ENCODE measurements around the gene ANKRD10. TPM values are rescaled to one million over a fixed set of nuclear protein-coding genes. Genes with fewer than 3 reads are reported as not detected.
"Not testable (repeated sequence)": the region's sequence is repeated elsewhere in the genome, so short reads cannot be mapped to it uniquely, and the experiment has no call there.

ANKRD10 gene
- total RNA-seq, 1 experiment from 2014 or later, result 190 TPM

DNA sequence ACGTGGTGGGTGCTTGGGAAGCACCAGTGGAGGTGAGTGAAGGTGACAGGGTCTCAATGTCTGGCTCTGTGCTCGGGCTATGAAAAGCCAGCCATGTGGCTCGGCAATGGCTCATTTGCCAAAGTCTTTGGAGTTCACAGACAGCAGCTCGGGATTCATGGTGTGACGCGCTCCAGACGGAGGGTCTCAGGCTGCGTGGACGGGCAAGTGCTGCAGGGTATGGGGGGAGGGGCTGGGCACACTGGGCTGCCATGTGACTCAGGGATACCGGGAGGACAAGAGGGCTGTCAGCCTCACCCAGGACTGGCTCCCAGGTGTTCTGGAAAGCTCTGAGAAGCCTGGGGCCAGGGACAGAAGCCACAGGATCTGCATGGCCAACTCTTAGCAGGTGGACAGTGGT lies 32.5 kb upstream of the ANKRD10 start:
- DNase-seq (ENCODE audit: low spot score); in situ Hi-C loops (cut with HindIII; ENCODE audit: low sequenced_read_pairs): not testable (repeated sequence)

DNA sequence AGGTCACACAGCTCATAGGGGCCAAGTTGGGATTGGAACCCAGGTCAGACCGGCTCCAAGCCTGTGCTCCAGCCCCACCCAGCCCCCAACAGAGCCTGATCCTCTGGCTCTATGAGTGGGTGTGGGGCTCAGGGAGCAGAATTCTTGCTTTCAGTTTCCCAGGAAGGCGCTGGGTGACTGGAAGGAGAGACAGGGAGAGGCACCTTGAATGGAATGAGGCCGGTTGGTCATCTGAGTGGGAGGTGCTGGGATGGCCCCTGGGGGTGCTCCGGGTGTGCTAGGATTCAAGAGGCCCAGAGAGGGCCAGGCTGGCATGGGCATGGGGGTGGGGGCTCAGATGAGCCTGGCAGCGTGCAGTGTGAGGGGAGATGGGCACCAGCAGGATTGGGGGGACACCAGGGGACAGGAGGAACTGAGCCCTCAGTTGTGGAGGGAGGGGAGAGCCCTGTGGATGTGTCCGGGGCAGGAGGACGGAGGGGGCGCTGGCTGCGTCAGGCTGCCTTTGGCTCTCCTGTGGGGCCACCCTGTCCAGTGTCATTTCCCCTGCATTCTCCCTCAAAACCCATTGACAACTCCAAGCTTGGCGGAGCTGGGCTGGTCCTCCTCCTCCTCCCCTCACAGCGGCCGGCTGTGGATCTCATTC lies 31.2 kb upstream of the ANKRD10 start:
- in situ Hi-C loops (cut with HindIII; ENCODE audit: low sequenced_read_pairs), result no loop called here
- no peak for DNase-seq (ENCODE audit: low spot score)

DNA sequence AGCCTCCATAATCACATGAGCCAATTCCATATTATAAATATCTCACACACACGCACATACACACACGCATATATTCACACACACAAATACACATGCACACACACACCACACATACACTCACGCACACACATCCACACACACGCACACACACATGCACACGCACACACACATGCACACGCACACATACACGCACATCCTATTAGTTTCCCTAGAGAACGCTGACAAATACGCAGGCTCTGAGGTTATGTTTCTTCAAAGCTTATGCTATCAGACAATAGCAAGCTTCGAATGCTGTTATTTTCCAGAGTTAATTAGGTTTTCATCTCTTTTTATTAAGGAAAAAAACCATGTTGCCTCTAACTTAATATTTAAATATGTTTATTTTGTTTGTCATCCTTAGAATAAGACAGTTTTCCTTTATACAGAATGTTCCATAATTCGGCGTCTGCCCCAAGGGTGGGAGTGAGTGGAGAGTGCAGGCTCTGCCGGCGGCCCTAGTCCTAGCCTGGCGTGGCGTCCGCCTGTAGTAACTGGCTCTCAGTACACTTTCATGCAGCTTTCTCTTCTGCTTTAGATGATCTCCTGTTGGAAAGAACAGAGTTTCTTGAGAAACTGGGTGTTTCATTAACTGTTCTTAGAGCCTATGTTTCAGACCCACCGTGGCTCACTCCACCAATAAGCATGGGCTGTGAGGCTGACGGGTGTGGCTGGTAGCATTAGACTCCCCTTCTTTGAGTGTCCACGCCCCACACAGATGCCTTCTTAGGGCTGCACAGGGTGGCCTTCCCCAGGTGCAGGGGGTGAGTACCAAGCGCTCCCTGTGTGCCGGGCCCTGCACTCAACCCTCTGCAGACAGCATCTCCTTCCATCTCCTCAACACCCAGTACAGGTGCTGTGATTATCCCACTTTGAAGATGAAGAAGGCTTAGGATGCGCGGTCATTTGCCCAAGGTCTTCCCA lies 30.4 kb upstream of the ANKRD10 start:
- in situ Hi-C loops (cut with HindIII; ENCODE audit: low sequenced_read_pairs), result no loop called here
- DNase-seq (ENCODE audit: low spot score), result no peak

DNA sequence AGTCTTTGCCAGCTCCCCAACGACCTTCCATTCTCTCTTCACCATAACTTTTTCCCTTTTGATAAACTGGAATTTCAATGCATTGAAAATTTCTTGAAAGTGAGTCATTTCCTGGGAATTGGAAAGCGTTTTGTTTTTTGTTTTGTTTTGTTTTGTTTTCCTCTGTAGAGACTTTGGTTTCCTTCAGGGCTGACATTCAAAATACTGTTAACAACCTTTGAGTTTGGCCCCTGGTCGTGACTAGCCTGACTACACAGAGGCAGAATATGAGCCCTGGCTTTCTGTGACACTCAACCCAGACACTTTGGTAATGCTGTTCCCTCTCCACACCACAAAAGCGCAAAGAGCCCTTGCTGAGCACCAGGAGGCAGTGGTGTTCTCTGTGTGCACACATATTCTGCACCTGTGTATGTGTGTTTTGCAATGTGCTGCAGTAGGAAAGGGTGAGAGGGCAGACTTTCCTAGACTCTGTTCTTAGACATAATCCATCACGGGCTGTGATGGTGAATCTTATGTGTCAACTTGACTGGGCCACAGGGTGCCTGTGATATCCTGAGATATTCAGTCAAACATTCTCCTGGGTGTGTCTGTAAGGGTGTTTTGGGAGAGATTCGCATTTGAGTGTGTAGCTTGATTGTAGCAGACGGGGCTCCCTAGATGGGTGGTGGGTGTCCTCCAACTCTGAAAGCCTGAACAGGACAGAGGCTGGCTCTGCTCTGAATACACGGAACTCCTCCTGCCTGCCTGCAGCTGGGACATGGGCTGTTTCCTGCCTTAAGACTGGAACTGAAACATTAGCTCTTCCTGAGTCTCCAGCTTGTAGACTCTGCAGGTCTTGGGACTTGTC lies 29.5 kb upstream of the ANKRD10 start:
- DNase-seq (ENCODE audit: low spot score), result peak; percentile 55
- in situ Hi-C loops (cut with HindIII; ENCODE audit: low sequenced_read_pairs), result no loop called here

DNA sequence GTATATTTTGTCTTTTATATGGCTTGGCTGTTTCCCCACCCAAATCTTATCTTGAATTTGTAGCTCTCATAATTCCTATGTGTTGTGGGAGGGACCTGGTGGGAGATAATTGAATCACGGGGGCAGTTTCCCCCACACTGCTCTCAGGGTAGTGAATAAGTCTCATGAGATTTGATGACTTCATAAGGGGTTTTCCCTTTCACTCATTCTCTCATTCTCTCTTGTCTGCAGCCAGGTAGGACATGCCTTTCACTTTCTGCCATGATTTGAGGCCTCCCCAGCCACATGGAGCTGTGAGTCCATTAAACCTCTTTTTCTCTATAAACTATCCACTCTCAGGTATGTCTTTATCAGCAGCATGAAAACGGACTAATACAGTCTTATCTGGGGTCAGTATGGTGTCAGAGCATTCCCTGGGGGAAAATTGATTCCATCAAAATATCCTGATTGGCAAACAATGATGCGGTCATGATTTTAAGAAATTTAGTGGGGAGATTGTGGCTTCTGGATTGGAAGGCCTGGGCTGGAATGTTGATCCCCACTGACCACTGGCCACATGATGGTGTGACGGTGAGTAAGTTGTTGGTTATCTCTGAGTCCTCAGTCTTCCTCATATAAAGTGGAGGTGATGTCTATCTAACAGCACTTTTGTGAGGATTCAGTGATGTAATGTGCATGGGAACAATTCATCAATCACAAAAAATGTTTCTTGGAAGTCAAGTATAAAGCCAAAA lies 27.5 kb upstream of the ANKRD10 start:
- in situ Hi-C loops (cut with HindIII; ENCODE audit: low sequenced_read_pairs), result no loop called here
- DNase-seq (ENCODE audit: low spot score), result no peak

DNA sequence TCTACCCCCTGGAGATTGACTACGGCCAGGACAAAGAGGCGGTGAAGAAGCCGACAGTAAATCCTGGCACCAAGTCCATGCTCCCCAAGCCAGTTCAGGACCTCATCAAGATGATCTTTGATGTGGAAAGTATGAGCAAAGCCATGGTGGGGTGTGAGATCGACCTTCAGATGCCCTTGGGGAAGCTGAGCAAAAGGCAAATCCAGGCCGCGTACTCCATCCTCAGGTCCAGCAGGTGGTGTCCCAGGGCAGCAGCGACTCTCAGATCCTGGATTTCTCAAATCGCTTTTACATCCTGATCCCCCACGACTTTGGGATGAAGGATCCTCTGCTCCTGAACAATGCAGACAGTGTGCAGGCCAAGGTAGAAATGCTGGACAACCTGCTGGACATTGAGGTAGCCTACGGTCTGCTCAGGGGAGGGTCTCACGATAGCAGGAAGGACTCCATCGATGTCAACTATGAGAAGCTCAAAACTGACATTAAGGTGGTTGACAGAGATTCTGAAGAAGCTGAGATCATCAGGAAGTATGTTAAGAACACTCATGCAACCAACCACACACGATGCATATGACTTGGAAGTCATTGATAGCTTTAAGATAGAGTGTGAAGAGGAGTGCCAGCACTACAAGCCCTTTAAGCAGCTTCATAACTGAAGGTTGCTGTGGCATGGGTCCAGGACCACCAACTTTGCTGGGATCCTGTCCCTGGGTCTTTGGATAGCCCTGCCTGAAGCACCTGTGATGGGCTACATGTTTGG lies 24.0 kb upstream of the ANKRD10 start:
- in situ Hi-C loops (cut with HindIII; ENCODE audit: low sequenced_read_pairs), result no loop called here
- DNase-seq (ENCODE audit: low spot score), result no peak

DNA sequence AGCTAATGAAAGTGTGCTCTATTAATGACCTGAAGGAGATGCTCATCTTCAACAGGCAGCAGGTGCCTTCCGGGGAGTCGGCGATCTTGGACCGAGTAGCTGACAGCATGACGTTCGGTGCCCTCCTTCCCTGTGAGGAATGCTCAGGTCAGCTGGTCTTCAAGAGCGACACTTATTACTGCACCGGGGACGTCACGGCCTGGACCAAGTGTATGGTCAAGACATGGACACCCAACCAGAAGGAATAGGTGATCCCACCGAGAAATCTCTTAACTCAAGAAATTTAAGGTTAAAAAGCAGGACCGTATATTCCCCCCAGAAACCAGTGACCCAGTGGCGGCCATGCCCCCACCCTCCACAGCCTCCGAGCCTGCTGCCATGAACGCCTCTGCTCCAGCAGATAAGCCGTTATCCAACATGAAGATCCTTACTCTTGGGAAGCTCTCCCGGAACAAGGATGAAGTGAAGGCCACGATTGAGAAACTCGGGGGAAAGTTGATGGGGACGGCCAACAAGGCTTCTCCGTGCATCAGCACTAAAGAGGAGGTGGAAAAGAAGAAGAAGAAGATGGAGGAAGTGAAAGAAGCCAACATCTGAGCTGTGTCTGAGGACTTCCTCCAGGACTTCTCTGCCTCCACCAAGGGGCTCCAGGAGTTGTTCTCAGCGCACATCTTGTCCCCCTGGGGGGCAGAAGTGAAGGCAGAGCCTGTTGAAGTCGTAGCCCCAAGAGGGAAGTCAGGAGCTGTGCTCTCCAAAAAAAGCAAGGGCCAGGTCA lies 22.8 kb upstream of the ANKRD10 start:
- in situ Hi-C loops (cut with HindIII; ENCODE audit: low sequenced_read_pairs), result no loop called here
- DNase-seq (ENCODE audit: low spot score), result no peak

DNA sequence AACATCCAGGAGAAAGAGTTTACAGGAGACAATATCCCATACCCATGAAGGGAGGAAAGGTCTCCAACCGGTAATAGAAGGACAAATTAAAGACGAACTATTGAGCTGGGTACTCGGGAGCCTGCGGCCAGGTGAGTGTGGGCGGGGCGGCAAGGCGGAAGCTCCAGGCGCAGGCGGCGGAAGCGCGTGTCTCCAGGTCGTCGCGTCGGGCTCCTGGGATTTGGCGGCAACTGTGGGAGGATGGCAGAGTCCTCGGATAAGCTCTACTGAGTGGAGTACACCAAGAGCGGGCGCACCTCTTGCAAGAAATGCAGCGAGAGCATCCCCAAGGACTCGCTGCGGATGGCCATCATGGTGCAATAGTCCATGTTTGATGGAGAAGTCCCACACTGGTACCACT lies 21.6 kb upstream of the ANKRD10 start:
- no peak for DNase-seq (ENCODE audit: low spot score)
- in situ Hi-C loops (cut with HindIII; ENCODE audit: low sequenced_read_pairs), result no loop called here

DNA sequence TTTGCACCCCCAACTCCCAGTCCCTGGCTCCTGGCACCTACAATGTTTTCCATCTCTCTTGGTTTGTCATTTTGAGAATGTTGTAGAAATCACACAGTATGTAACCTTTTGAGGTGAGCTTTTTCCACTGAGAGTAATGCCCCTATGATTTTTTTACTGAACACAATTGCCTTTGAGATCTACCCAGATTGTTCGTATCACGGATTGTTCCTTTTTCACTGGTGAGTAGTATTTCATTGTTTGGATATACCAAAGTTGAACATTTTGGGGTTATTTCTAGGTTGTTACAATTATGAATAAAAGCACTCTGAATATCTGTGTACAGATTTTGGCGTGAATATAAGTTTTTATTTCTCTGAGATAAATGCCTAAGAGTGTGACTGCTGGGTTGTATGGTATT lies 17.7 kb upstream of the ANKRD10 start:
- no peak for DNase-seq (ENCODE audit: low spot score)
- in situ Hi-C loops (cut with HindIII; ENCODE audit: low sequenced_read_pairs), result no loop called here

DNA sequence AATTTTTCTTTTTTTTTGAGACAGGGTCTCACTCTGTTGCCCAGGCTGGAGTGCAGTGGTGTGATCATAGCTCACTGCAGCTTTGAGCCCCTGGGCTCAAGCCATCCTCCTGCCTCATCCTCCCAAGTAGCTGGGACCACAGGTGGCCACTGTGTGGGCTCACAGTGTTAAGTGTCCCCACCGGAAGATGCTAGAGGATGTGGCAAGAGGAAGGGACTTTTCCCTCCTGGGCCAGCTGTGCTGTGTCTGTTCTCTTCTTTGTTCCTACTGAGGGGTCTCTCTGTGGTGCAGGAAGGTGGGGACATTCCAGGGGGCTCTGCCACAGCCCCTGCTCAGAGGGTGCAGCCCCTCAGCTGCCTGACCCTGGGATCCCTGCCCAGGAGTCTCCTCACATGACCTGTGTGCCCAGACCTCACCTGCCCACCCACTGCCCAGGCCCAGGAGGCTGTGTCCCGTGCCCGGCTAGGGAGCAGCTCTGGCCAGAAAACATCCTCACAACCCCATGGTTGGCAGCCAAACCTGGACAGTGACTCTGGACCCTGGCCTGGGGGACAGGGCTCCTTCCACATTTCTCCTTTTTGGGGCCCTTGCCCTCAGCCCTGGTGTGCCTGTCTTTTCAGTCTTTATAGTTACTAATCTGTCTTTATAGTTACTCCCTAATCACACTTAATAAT lies 14.4 kb upstream of the ANKRD10 start:
- no peak for DNase-seq (ENCODE audit: low spot score)
- in situ Hi-C loops (cut with HindIII; ENCODE audit: low sequenced_read_pairs), result no loop called here

DNA sequence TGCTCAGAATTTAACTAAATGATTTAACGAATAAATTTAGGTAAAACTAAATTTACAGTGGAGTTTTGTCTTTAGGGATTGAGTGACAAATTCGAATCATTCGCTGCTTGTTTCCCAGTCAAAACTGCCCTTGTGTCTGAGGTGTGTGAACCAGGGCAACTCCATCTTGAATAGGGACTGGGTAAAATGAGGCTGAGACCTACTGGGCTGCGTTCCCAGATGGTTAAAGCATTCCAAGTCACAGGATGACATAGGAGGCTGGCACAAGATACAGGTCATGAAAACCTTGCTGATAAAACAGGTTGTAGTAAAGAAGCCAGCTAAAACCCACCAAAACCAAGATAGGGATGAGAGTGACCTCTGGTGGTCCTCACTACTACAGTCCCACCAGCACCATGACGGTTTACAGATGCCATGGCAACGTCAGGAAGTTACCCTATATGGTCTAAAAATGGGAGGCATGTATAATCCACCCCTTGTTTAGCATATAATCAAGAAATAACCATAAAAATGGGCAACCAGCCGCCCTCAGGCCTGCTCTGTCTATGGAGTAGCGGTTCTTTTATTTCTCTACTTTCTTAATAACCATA lies 10.2 kb upstream of the ANKRD10 start:
- in situ Hi-C loops (cut with HindIII; ENCODE audit: low sequenced_read_pairs), result no loop called here
- DNase-seq (ENCODE audit: low spot score), result peak; percentile 17

DNA sequence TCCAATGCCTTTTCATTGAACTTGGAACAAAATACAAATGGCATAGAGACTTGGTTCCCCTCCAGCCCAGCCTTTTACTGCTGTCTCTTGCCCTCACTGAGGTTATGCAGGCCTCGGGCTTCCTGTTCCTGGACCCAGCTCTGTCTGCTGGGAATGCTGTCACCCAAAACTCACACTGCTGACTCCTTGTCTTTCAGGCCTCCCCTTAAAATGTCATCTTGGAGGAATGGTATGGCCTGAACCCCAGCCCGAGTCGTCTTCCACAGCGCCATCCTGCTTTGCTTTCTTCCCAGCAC lies 9.7 kb upstream of the ANKRD10 start:
- no peak for DNase-seq (ENCODE audit: low spot score)
- in situ Hi-C loops (cut with HindIII; ENCODE audit: low sequenced_read_pairs), result no loop called here

DNA sequence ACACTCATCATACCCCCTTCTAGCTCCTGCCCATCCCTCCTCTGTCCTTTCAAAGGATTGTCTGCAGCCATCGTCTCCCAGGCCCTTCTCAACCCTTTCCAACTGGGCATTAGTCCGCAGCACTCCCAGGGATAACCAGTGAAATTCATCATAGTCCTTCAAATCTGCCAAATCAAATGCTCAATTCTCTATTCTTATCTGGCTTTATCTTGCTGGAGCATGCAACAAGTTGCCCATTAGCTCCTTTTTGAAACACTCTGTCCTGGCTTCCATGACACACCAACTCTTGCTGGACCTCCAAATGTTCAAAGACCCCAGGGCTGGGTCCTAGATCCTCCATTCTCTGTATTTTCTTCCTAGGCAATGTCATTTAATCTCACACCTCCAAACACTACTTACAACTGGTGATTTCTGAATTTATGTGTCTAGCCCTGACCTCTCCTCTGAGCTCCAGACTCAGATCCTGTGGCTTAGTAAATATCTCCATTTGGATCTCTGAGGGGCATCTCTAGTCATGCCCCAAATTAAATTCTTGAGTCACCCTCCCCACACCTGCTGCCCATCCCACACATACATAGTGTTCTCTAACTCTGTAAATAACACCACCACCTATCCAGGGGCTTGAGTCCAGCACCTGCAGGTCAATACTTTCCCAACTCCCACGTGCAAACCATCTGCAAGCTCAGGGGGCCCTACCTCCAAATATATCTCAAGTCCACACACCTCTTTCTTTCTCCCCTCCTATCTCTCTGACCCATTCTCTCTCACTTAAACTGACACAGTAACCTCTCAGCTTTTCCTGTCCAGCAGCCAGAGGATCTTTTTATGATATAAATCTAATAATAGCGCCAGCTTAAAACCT lies 9.1 kb upstream of the ANKRD10 start:
- DNase-seq (ENCODE audit: low spot score), result no peak

DNA sequence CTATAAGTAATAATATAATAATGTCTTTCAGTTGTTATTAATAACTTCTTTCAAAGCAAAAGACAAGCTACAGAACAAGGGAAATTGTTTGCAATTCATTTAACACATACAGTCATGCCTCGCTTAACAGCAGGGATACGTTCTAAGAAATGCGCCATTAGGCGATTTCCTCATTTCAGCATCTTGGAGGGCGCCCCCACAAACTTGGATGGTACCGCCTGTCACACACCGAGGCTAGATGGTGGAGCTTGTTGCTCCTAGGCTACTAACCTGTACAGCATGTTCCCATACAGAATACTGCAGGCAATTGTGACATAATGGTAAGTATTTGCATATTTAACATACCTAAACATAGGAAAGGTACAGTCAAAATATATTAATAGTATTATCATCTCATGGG lies 8.2 kb upstream of the ANKRD10 start:
- in situ Hi-C loops (cut with HindIII; ENCODE audit: low sequenced_read_pairs), result no loop called here

More for the DNA sequence above, 9.1 kb upstream of the ANKRD10 start:
- in situ Hi-C loops (cut with HindIII; ENCODE audit: low sequenced_read_pairs), result no loop called here

DNA sequence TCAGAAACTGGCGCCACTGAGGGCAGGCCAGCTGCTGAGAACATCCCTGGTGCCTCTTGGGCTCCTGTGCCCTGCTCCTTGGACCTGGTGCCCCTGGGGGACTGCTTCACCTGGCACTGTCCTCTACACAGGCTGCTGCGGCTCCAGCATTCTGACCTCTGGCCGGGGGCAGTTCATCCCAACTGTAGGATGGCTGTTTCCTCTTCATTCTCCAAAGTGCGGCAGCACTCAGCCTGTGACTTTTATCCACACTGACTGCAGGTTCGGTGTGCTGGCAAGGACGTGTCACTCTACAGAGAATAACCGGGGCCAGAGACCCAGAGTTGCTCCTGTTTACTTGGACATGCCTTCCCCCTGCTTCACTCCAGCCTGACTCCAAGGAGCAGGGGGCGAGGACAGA lies 7.6 kb upstream of the ANKRD10 start:
- DNase-seq (ENCODE audit: low spot score), result no peak
- in situ Hi-C loops (cut with HindIII; ENCODE audit: low sequenced_read_pairs), result no loop called here

More for the DNA sequence above, 8.2 kb upstream of the ANKRD10 start:
- DNase-seq (ENCODE audit: low spot score), result no peak

DNA sequence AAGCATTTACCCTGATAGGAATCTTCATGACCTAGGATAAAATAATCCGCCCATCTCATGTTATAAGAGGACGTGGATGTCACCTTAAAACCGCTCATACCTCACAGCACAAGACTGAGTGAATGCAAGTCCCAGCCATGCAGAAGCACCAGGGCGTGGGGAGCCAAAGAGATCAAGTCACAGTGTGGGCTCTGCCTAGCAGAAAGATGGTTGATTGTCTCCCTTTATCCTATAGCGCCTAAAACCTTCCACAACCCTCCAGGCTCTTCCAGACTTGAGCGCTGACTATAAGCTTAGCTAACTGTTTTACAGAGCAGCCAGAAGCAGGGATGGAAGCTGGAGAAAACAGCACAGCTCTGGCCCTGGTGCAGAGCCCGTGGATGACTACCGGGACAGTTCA lies 6.8 kb upstream of the ANKRD10 start:
- no peak for DNase-seq (ENCODE audit: low spot score)
- in situ Hi-C loops (cut with HindIII; ENCODE audit: low sequenced_read_pairs), result no loop called here
